K562 (cell line): ENCODE data around the gene TDRD10. TPM values are rescaled to one million over a fixed set of nuclear protein-coding genes. Genes with fewer than 3 reads are reported as not detected.

Experiments used
- ATAC-seq: fragments of 200-7000 bp; cut with Tn5 transposase; 3 replicates; pipeline ENCODE4 v1.9.1; 2020; ENCODE audit warnings: moderate library complexity
- BruUV-seq: library from RNA; stranded (reverse); fragments of 400-500 nt; replicated peaks from 2 replicates; lab custom pipeline; 2021; lab: Mats Ljungman, UMichigan
- CTCF ChIA-PET: fragments of 300-600 bp; formaldehyde crosslinking; extraction: SDS; loops from one replicate; lab custom pipeline; 2021; ENCODE audit warnings: low intra/inter-chr PET ratio; lab: Yijun Ruan, JAX
- POLR2A ChIA-PET: fragments of 300-600, 350-650 bp; sonication (Branson Sonifier 250); formaldehyde crosslinking; extraction: SDS; loops from one replicate; lab custom pipeline; 2021; ENCODE audit warnings: antibody characterized with exemption, inconsistent platforms; lab: Yijun Ruan, JAX
- DNase-seq, 4 experiments: peaks; one replicate each; pipeline versions ENCODE4 v3.0.0 to v3.0.0-alpha.2; 2011 to 2018; ENCODE audit warnings: low spot score in 3 of 4, mixed read lengths in 3 of 4; ENCODE audit errors: extremely low read depth in 1 of 4
- FAIRE-seq: peaks from 2 replicates; lab custom pipeline; 2011; peaks lifted over from hg19 to GRCh38; lab: Jason Lieb, UNC
- H2AFZ ChIP-seq: 2 replicates; pipeline ENCODE4 v1.6.0; 2011; ENCODE audit warnings: low read depth, low read length, control low read depth, inconsistent platforms
- H3K27ac ChIP-seq: fragments of 200-600 bp; 3 replicates; pipeline ENCODE4 v1.8.0; 2011; ENCODE audit warnings: low read depth, mild to moderate bottlenecking, control low read depth, inconsistent platforms, low read length, moderate library complexity, mixed read lengths; ENCODE audit errors: extremely low read depth
- H3K27me3 ChIP-seq, 2 experiments: fragments of 300-600 bp in 1 of 2; 2 replicates in 1 of 2; 3 replicates in 1 of 2; pipeline versions ENCODE4 v1.6.0 to v1.8.0; 2011; ENCODE audit warnings: inconsistent platforms in 2 of 2, low read length in 2 of 2, mild to moderate bottlenecking in 1 of 2, mixed read lengths in 1 of 2, moderate library complexity in 1 of 2; ENCODE audit not compliant: control insufficient read depth in 2 of 2, insufficient read depth in 2 of 2
- H3K36me3 ChIP-seq: fragments of 300-600 bp; 3 replicates; pipeline ENCODE4 v1.8.0; 2011; ENCODE audit warnings: mild to moderate bottlenecking, low read length, inconsistent platforms; ENCODE audit not compliant: control insufficient read depth, insufficient read depth
- H3K4me1 ChIP-seq, 2 experiments: fragments of 200-600 bp in 1 of 2; replicated peaks in 1 of 2; 2 replicates in 1 of 2; 3 replicates in 1 of 2; pipeline versions ENCODE4 v1.5.1 to v1.8.0; 2011; ENCODE audit warnings: inconsistent platforms in 2 of 2, low read length in 2 of 2, mild to moderate bottlenecking in 1 of 2, mixed read lengths in 1 of 2, moderate library complexity in 1 of 2; ENCODE audit not compliant: control insufficient read depth in 2 of 2, insufficient read depth in 2 of 2
- H3K4me2 ChIP-seq: 2 replicates; pipeline ENCODE4 v1.6.1; 2011; ENCODE audit warnings: low read length, control low read depth, inconsistent platforms, mixed read lengths; ENCODE audit not compliant: insufficient read depth
- H3K4me3 ChIP-seq: fragments of 200-600 bp; sonication (generic), shearing (Covaris generic); 2 replicates; pipeline ENCODE4 v1.5.1; 2016; ENCODE audit warnings: control low read depth, inconsistent platforms
- H3K79me2 ChIP-seq: fragments of 200-600 bp; 3 replicates; pipeline ENCODE4 v1.8.0; 2011; ENCODE audit warnings: low read length, inconsistent platforms; ENCODE audit not compliant: control insufficient read depth, insufficient read depth
- H3K9ac ChIP-seq, 2 experiments: 2 replicates each; pipeline versions ENCODE4 v1.6.0 to v1.6.1; 2011; ENCODE audit warnings: low read depth in 2 of 2, low read length in 2 of 2, control low read depth in 1 of 2, inconsistent platforms in 1 of 2, mild to moderate bottlenecking in 1 of 2, mixed read lengths in 1 of 2; ENCODE audit not compliant: insufficient read depth in 1 of 2
- H3K9me1 ChIP-seq: one replicate; pipeline ENCODE4 v1.6.0; 2011; ENCODE audit warnings: inconsistent platforms, mild to moderate bottlenecking, low read length, moderate library complexity; ENCODE audit not compliant: control insufficient read depth, insufficient read depth
- H3K9me3 ChIP-seq: replicated peaks from 2 replicates; pipeline ENCODE4 v1.5.1; 2011; ENCODE audit warnings: low read depth, low read length, inconsistent platforms; ENCODE audit not compliant: control insufficient read depth, insufficient read depth
- H4K20me1 ChIP-seq: replicated peaks from 2 replicates; pipeline ENCODE4 v1.6.1; 2011; ENCODE audit warnings: low read length, inconsistent platforms, mixed read lengths; ENCODE audit not compliant: control insufficient read depth, insufficient read depth
- BRCA1 ChIP-seq, 2 experiments: fragments of 450-650 bp in 1 of 2; sonication (generic) in 1 of 2; formaldehyde crosslinking in 1 of 2; IDR thresholded peaks; 2 replicates each; pipeline versions ENCODE4 v1.5.0 to v1.6.1; 2017 to 2020; ENCODE audit warnings: mild to moderate bottlenecking in 1 of 2, missing genetic modification reagents in 1 of 2
- CHD1 ChIP-seq: fragments of 200-600 bp; sonication (generic); IDR thresholded peaks from one replicate; pipeline ENCODE4 v1.6.1; 2012; ENCODE audit warnings: mild to moderate bottlenecking, moderate library complexity, low read length, inconsistent platforms
- ELF2 ChIP-seq: fragments of 250-450 bp; sonication (Bioruptor Pico); IDR thresholded peaks from 2 replicates; pipeline ENCODE4 v1.5.0; 2021; ENCODE audit warnings: mild to moderate bottlenecking
- ETS1 ChIP-seq: conservative IDR thresholded peaks from 2 replicates; pipeline ENCODE4 v1.6.1; 2011; ENCODE audit warnings: low read depth, mild to moderate bottlenecking, low read length; ENCODE audit not compliant: control insufficient read depth
- ETV1 ChIP-seq: fragments of 450-650 bp; conservative IDR thresholded peaks from 2 replicates; pipeline ENCODE4 v1.6.1; 2016; ENCODE audit warnings: missing genetic modification characterization, control low read depth, low read depth, missing compliant biosample characterization
- HDAC2 ChIP-seq: fragments of 450-650 bp; IDR thresholded peaks from 2 replicates; pipeline ENCODE4 v1.6.1; 2016; ENCODE audit warnings: mild to moderate bottlenecking
- MEF2A ChIP-seq: IDR thresholded peaks from 2 replicates; pipeline ENCODE4 v1.6.1; 2011; ENCODE audit warnings: low read depth, mild to moderate bottlenecking, low read length, moderate library complexity; ENCODE audit not compliant: control insufficient read depth
- MTA2 ChIP-seq: fragments of 450-650 bp; IDR thresholded peaks from 2 replicates; pipeline ENCODE4 v1.6.1; 2016; ENCODE audit warnings: low read depth
- NCOR1 ChIP-seq: fragments of 450-650 bp; IDR thresholded peaks from 2 replicates; pipeline ENCODE4 v1.6.1; 2016; ENCODE audit warnings: mild to moderate bottlenecking, moderate library complexity
- NONO ChIP-seq, 2 experiments: fragments of 200-400 bp in 1 of 2; fragments of 450-650 bp in 1 of 2; formaldehyde crosslinking in 1 of 2; IDR thresholded peaks; 2 replicates each; pipeline ENCODE4 v1.6.1; 2017; ENCODE audit warnings: low read depth in 2 of 2, mild to moderate bottlenecking in 2 of 2, moderate library complexity in 2 of 2, low read length in 1 of 2
- PCBP2 ChIP-seq: fragments of 200-400 bp; formaldehyde crosslinking; IDR thresholded peaks from 2 replicates; pipeline ENCODE4 v1.6.1; 2018; ENCODE audit warnings: low read length, low read depth, mild to moderate bottlenecking, moderate library complexity; ENCODE audit not compliant: poor library complexity, severe bottlenecking
- SIX5 ChIP-seq, 2 experiments: IDR thresholded peaks; 2 replicates each; pipeline ENCODE4 v1.6.1; 2011; ENCODE audit warnings: low read length in 2 of 2, borderline replicate concordance in 1 of 2, low read depth in 1 of 2, mild to moderate bottlenecking in 1 of 2, moderate library complexity in 1 of 2; ENCODE audit not compliant: insufficient read depth in 1 of 2
- SOX6 ChIP-seq: fragments of 450-650 bp; IDR thresholded peaks from 2 replicates; pipeline ENCODE4 v1.6.1; 2014; ENCODE audit warnings: mild to moderate bottlenecking
- TEAD4 ChIP-seq, 2 experiments: sonication (generic) in 1 of 2; formaldehyde crosslinking in 1 of 2; IDR thresholded peaks; 2 replicates each; pipeline versions ENCODE4 v1.6.1 to v1.8.0; 2012 to 2022; ENCODE audit warnings: borderline replicate concordance in 1 of 2, inconsistent platforms in 1 of 2, low read length in 1 of 2, mild to moderate bottlenecking in 1 of 2, missing genetic modification reagents in 1 of 2
- WGBS: fragments of 100-300 bp; shearing (Covaris generic); methylation state at CpG from one replicate; pipeline ENCODE4 v1.1.6; 2016; ENCODE audit warnings: low coverage, mixed read lengths; ENCODE audit not compliant: insufficient coverage; ENCODE audit errors: missing lambda C conversion rate; 5-methylcytosine and 5-hydroxymethylcytosine counted together
- in situ Hi-C: fragments of 300-500 bp; cut with MboI; formaldehyde crosslinking; loops from 4 replicates; pipeline ENCODE4 v1.15.0; 2018; ENCODE audit warnings: inconsistent platforms, mixed read lengths
- intact Hi-C: fragments of 100-400 bp; cut with micrococcal nuclease; formaldehyde crosslinking; loops from 2 replicates; pipeline ENCODE4 v1.14.2; 2022
- polyA plus RNA-seq, 8 experiments: library from polyadenylated mRNA; depleted of rRNA in 4 of 8; stranded (reverse) in 5 of 8; unstranded in 3 of 8; fragments of >200 nt; fragmentation: Nextera tagmentation in 2 of 8; fragmentation: Illumina TruSeq in 1 of 8; extraction: Ambion mirVana in 2 of 8; extraction: Trizol in 1 of 8; gene quantifications; 2 replicates each; pipeline versions ENCODE4 v1.2.1 to v1.2.3, GENCODE V29; 2011 to 2014; ENCODE audit warnings: inconsistent platforms in 1 of 8, missing spikeins in 1 of 8
- total RNA-seq, 7 experiments: library from RNA; depleted of rRNA in 6 of 7; stranded (reverse); fragments of >200 nt in 6 of 7; fragmentation: Illumina TruSeq in 2 of 7; extraction: Trizol in 2 of 7; gene quantifications; 2 replicates each; pipeline versions ENCODE4 v1.2.1 to v1.2.3, GENCODE V29; 2011 to 2021; ENCODE audit warnings: low replicate concordance in 1 of 7
- TF ChIP-seq, protein P1 (sequence below), 2 experiments: fragments of 200-800 bp in 1 of 2; sonication (Bioruptor generic) in 1 of 2; sonication (generic) in 1 of 2; formaldehyde crosslinking in 1 of 2; IDR thresholded peaks in 1 of 2; conservative IDR thresholded peaks in 1 of 2; 2 replicates each; pipeline versions ENCODE4 v1.5.0 to v1.6.1; 2016 to 2020; ENCODE audit warnings: missing compliant biosample characterization in 1 of 2, missing genetic modification characterization in 1 of 2, missing genetic modification reagents in 1 of 2

Gene TDRD10
- total and polyA plus RNA-seq, 9 of the 15 experiments (the other 6 are each of a cell fraction or from before 2014, with no cell fraction given), result not detected

- ATAC-seq, result peak; percentile 98
- H3K9me3 ChIP-seq, result no peaks in the 10 kb centered on the region
- no peaks in the 10 kb centered on the region for H3K9me1 ChIP-seq
- no peaks in the 10 kb centered on the region for H3K79me2 ChIP-seq
- peak; percentile 71 to 90 (median 82) for DNase-seq
- 33% methylated on average over 5 of the region's 5 CpGs for WGBS
- H3K36me3 ChIP-seq, result no peaks in the 10 kb centered on the region
- intact Hi-C loops, result no loop called here
- no peak overlapping the region; a peak in 1 of 4 replicates for H3K9ac ChIP-seq
- peak overlapping the region; percentile 71; the same call in 2 of the 3 replicates for H3K27ac ChIP-seq
- peaks cover 11 to 18% of the 10 kb centered on the region in 2 experiments for H3K4me1 ChIP-seq
- H3K27me3 ChIP-seq, result peaks cover 11 to 20% of the 10 kb centered on the region in 2 experiments
- H4K20me1 ChIP-seq, result no peaks in the 10 kb centered on the region
- no TSS peak for BruUV-seq
- peak; percentile 97 for FAIRE-seq
- H3K4me3 ChIP-seq, result no peak overlapping the region
- ChIA-PET POLR2A (interaction anchor here (0.6 to 1.8 kb wide), 5 partner anchors 9 to 175 kb away, joined by 3 to 4 read pairs (median 3); no protein-coding TSS in a partner anchor), CTCF (interaction anchor here (0.6 to 0.7 kb wide), 2 partner anchors 8 to 1141 kb away, joined by 3 to 6 read pairs; no protein-coding TSS in a partner anchor)
- no peak overlapping the region for H3K4me2 ChIP-seq
- in situ Hi-C loops, result no loop called here
- H2AFZ ChIP-seq, result peak overlapping the region; percentile 49; the same call in 1 of the 2 replicates
- TF ChIP-seq SIX5 (IDR thresholded peaks at IDR 0.05; ENCODE audit: borderline replicate concordance in 1 of 2, insufficient read depth in 1 of 2, low read depth in 1 of 2, low read length in 2 of 2) (0 out of 4 replicates have a peak, but pooled peaks of 1 of the 2 experiments have one; percentile 4), TEAD4 (IDR thresholded peaks at IDR 0.05; ENCODE audit: low read length) (peak; percentile 80), TEAD4 (CRISPR knock-in tag; IDR thresholded peaks at IDR 0.05; ENCODE audit: borderline replicate concordance) (no peak), PCBP2 (no peak), MTA2 (peak; percentile 61; the same call in 1 of the 2 replicates), NONO (IDR thresholded peaks at IDR 0.05; ENCODE audit: low read depth in 2 of 2, low read length in 1 of 2) (no peak), ETS1 (peak; percentile 49; the same call in 1 of the 2 replicates), CHD1 (no peak), BRCA1 (IDR thresholded peaks at IDR 0.05) (no peak), BRCA1 (CRISPR knock-in tag; IDR thresholded peaks at IDR 0.05) (no peak), ETV1 (tag) (peak; percentile 94), MEF2A (0 out of 2 replicates have a peak, but pooled peaks have one; percentile 3), NCOR1 (peak; percentile 84), SOX6 (peak; percentile 73), ELF2 (CRISPR knock-in tag) (0 out of 2 replicates have a peak, but pooled peaks have one; percentile 65), HDAC2 (peak; percentile 83)
- TF ChIP-seq, protein P1, sequence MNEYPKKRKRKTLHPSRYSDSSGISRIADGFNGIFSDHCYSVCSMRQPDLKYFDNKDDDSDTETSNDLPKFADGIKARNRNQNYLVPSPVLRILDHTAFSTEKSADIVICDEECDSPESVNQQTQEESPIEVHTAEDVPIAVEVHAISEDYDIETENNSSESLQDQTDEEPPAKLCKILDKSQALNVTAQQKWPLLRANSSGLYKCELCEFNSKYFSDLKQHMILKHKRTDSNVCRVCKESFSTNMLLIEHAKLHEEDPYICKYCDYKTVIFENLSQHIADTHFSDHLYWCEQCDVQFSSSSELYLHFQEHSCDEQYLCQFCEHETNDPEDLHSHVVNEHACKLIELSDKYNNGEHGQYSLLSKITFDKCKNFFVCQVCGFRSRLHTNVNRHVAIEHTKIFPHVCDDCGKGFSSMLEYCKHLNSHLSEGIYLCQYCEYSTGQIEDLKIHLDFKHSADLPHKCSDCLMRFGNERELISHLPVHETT (CRISPR knock-in tag; conservative IDR thresholded peaks at IDR 0.05 in 1 of 2, IDR thresholded peaks at IDR 0.05 in 1 of 2), result 0 out of 4 replicates have a peak, but pooled peaks of 1 of the 2 experiments have one; percentile 54
Observed at GRCh38 chr1:154497026-154497806, 4.8 kb upstream of the TDRD10 start.
